Fibroblast of skin of left biceps (primary cell): ENCODE data around the gene C12orf57.

ENCODE experiments used
- DNase-seq, 2 experiments: peaks; one replicate each; pipeline ENCODE4 v3.0.0-alpha.2; 2013; ENCODE audit warnings: low read depth in 2 of 2

Gene C12orf57

GRCh38 chr12:6965026-6965661 lies 21.3 kb downstream of the C12orf57 start:
- peak; percentile 50 to 51 for DNase-seq

GRCh38 chr12:6965714-6966113 lies 21.9 kb downstream of the C12orf57 start:
- DNase-seq: no peak

GRCh38 chr12:6966351-6966750 lies 22.5 kb downstream of the C12orf57 start:
- no peak for DNase-seq

GRCh38 chr12:6967651-6968100 lies 23.9 kb downstream of the C12orf57 start:
- no peak for DNase-seq

GRCh38 chr12:6968426-6968825 lies 24.6 kb downstream of the C12orf57 start:
- DNase-seq: no peak

GRCh38 chr12:6970096-6970527 lies 26.3 kb downstream of the C12orf57 start:
- DNase-seq: no peak

- no peak for DNase-seq
These were observed 30.4 kb downstream of the C12orf57 start for GRCh38 chr12:6974180-6974579.

- no peak for DNase-seq
These were observed 31.6 kb downstream of the C12orf57 start for GRCh38 chr12:6975297-6976032.

- no peak for DNase-seq
These were observed 33.8 kb downstream of the C12orf57 start for GRCh38 chr12:6977653-6978052.

- DNase-seq: no peak
These were observed 34.4 kb downstream of the C12orf57 start for GRCh38 chr12:6978188-6978587.

- no peak for DNase-seq
These were observed 34.8 kb downstream of the C12orf57 start for GRCh38 chr12:6978611-6979011.

GRCh38 chr12:6979021-6979420 lies 35.2 kb downstream of the C12orf57 start:
- no peak for DNase-seq

- DNase-seq: no peak
These were observed 35.6 kb downstream of the C12orf57 start for GRCh38 chr12:6979453-6979852.

GRCh38 chr12:6980075-6980474 lies 36.3 kb downstream of the C12orf57 start:
- no peak for DNase-seq

- DNase-seq: no peak
These were observed 36.9 kb downstream of the C12orf57 start for GRCh38 chr12:6980740-6981139.

- no peak for DNase-seq
These were observed 37.6 kb downstream of the C12orf57 start for GRCh38 chr12:6981152-6982052.

GRCh38 chr12:6982532-6982931 lies 38.7 kb downstream of the C12orf57 start:
- DNase-seq: no peak

- DNase-seq: no peak
These were observed 44.2 kb downstream of the C12orf57 start for GRCh38 chr12:6987956-6988553.
